ENCODE results near the gene ITIH4.

Gene ITIH4

GRCh38 chr3:52844290-52844975, 14.0 kb upstream of the ITIH4 start:
- TF ChIP-seq GATA3 (IDR thresholded peaks at IDR 0.05; ENCODE audit: low read depth, low read length), result no peak
- no peak for TF ChIP-seq GATA2 (IDR thresholded peaks at IDR 0.05; ENCODE audit: low read depth, low read length)

- TF ChIP-seq GATA3 (IDR thresholded peaks at IDR 0.05; ENCODE audit: low read depth, low read length) (no peak), GATA2 (IDR thresholded peaks at IDR 0.05; ENCODE audit: low read depth, low read length) (no peak)
These were observed 13.4 kb upstream of the ITIH4 start for GRCh38 chr3:52843881-52844280.

- TF ChIP-seq GATA3 (IDR thresholded peaks at IDR 0.05; ENCODE audit: low read depth, low read length) (no peak), GATA2 (IDR thresholded peaks at IDR 0.05; ENCODE audit: low read depth, low read length) (no peak)
These were observed 12.8 kb upstream of the ITIH4 start for GRCh38 chr3:52843108-52843865.

- TF ChIP-seq GATA2 (IDR thresholded peaks at IDR 0.05; ENCODE audit: low read depth, low read length) (no peak), GATA3 (IDR thresholded peaks at IDR 0.05; ENCODE audit: low read depth, low read length) (no peak)
These were observed 12.0 kb upstream of the ITIH4 start for GRCh38 chr3:52842424-52842823.

- TF ChIP-seq GATA2 (IDR thresholded peaks at IDR 0.05; ENCODE audit: low read depth, low read length) (no peak), GATA3 (IDR thresholded peaks at IDR 0.05; ENCODE audit: low read depth, low read length) (no peak)
These were observed 11.5 kb upstream of the ITIH4 start for GRCh38 chr3:52841981-52842340.

- TF ChIP-seq GATA3 (IDR thresholded peaks at IDR 0.05; ENCODE audit: low read depth, low read length), result no peak
- no peak for TF ChIP-seq GATA2 (IDR thresholded peaks at IDR 0.05; ENCODE audit: low read depth, low read length)
These were observed 10.9 kb upstream of the ITIH4 start for GRCh38 chr3:52841211-52841980.

GRCh38 chr3:52839892-52840545, 9.5 kb upstream of the ITIH4 start:
- TF ChIP-seq GATA2 (IDR thresholded peaks at IDR 0.05; ENCODE audit: low read depth, low read length) (no peak), GATA3 (IDR thresholded peaks at IDR 0.05; ENCODE audit: low read depth, low read length) (no peak)

GRCh38 chr3:52839268-52839575, 8.8 kb upstream of the ITIH4 start:
- TF ChIP-seq GATA3 (IDR thresholded peaks at IDR 0.05; ENCODE audit: low read depth, low read length) (no peak), GATA2 (IDR thresholded peaks at IDR 0.05; ENCODE audit: low read depth, low read length) (no peak)

GRCh38 chr3:52838561-52839267, 8.2 kb upstream of the ITIH4 start:
- no peak for TF ChIP-seq GATA3 (IDR thresholded peaks at IDR 0.05; ENCODE audit: low read depth, low read length)
- TF ChIP-seq GATA2 (IDR thresholded peaks at IDR 0.05; ENCODE audit: low read depth, low read length), result no peak

- TF ChIP-seq GATA2 (IDR thresholded peaks at IDR 0.05; ENCODE audit: low read depth, low read length) (no peak), GATA3 (IDR thresholded peaks at IDR 0.05; ENCODE audit: low read depth, low read length) (no peak)
These were observed 6.5 kb upstream of the ITIH4 start for GRCh38 chr3:52836986-52837385.

GRCh38 chr3:52836471-52836845, 6.0 kb upstream of the ITIH4 start:
- no peak for TF ChIP-seq GATA3 (IDR thresholded peaks at IDR 0.05; ENCODE audit: low read depth, low read length)
- TF ChIP-seq GATA2 (IDR thresholded peaks at IDR 0.05; ENCODE audit: low read depth, low read length), result no peak

GRCh38 chr3:52835766-52836470, 5.4 kb upstream of the ITIH4 start:
- TF ChIP-seq GATA2 (IDR thresholded peaks at IDR 0.05; ENCODE audit: low read depth, low read length), result no peak
- no peak for TF ChIP-seq GATA3 (IDR thresholded peaks at IDR 0.05; ENCODE audit: low read depth, low read length)

GRCh38 chr3:52834871-52835501, 4.5 kb upstream of the ITIH4 start, which contains the start of gene MUSTN1:
TSS of gene MUSTN1 (minus strand) at chr3:52835019. CDS start at chr3:52834948, 71 bp downstream.
- no peak for TF ChIP-seq GATA2 (IDR thresholded peaks at IDR 0.05; ENCODE audit: low read depth, low read length)
- no peak for TF ChIP-seq GATA3 (IDR thresholded peaks at IDR 0.05; ENCODE audit: low read depth, low read length)

Data from SH-SY5Y (cell line).